Measurements from ENCODE around the gene SCO2. TPM values are rescaled to one million over a fixed set of nuclear protein-coding genes. Genes with fewer than 3 reads are reported as not detected.
A peak's percentile ranks its signal among the peaks of the same experiment; 100 is the strongest.

The SCO2 gene
- total RNA-seq, 1 experiment from 2014 or later = 2.1 TPM

DNA sequence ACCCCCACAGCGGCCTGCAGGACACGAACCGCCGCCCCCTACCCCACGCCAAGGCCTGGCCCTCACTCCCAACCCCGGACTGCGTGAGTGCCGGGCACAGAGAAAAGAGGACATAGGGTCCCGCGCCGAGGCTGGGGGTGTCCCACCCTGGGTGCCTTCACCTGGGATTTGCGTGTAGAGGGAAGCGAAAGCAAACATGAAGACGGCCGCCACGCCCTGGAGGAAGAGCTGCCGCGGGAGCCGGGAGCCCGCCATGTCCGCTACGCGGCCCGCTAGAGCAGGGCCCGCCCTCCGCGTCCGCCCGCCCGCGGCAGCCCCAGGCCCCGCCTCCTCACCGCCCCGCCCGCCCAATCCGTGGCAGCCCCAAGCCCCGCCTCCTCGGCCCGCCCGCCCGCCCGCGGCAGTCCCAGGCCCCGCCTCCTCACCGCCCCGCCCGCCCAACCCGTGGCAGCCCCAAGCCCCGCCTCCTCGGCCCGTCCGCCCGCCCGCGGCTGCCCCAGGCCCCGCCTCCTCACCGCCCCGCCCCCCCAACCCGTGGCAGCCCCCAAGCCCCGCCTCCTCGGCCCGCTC is 17.9 kb downstream of the SCO2 start, which contains the start of gene LMF2:
Gene LMF2, minus strand, starts transcription at position 282 of the 570 bp plus-strand sequence. Its CDS starts 27 bp downstream, at position 255.
- Histone ChIP-seq H3K27ac (peak within 1 kb of the TSS; percentile 94), H3K4me3 (peak within 1 kb of the TSS; percentile 99), H3K4me1 (peaks cover 9% of the 10 kb centered on the region), H3K36me3 (peaks cover 35% of the 10 kb centered on the region), H3K27me3 (no peaks in the 10 kb centered on the region), H3K9me3 (replicated peaks) (no peaks in the 10 kb centered on the region)
- DNase-seq = no peak

DNA sequence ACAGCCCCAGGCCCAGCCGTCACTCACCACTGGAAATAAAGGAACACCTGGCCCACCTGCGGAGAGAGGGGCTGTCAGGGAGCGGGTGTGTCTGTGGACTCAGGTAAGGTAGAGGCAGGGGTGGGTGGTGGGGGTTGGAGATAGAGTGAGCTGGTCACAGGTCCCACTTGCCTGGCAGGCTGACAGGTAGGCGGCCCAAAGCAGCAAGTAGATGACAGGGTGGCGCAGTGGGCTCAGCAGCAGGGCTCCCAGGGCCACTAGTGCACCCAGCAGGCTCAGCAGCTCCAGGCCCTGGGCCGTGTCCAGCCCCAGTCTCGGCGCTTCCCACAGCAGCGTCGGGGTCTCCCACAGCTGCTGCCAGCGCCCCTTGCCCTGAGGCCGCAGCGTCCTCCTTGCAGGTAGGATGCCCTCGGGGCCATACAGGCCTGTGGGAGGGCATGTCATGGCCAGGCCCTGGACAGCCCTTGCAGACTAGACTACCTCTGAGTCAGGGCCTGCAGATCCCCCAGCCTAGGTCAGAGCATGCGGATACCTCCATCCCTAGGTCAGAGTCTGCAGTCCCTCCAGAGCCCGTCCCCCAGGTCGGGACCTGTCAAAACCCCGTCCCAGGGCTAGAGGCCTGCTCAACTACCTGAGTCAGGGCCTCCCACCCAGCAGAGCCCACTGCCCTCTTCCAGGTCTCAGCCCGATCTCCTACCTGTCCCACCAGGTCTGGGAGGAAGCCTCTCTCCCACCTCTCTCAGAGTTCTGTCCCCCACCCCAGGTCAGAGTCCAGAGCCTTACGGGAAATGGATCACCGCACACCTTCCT is 18.6 kb downstream of the SCO2 start:
- peaks cover 9% of the 10 kb centered on the region for H3K4me1 ChIP-seq
- peak overlapping the region; percentile 99 for H3K4me3 ChIP-seq
- DNase-seq = peak in 1 of 2 experiments; percentile 42
- H3K36me3 ChIP-seq = peaks cover 34% of the 10 kb centered on the region
- peak overlapping the region; percentile 57 for H3K27ac ChIP-seq
- H3K9me3 ChIP-seq (replicated peaks) = no peaks in the 10 kb centered on the region
- no peaks in the 10 kb centered on the region for H3K27me3 ChIP-seq

DNA sequence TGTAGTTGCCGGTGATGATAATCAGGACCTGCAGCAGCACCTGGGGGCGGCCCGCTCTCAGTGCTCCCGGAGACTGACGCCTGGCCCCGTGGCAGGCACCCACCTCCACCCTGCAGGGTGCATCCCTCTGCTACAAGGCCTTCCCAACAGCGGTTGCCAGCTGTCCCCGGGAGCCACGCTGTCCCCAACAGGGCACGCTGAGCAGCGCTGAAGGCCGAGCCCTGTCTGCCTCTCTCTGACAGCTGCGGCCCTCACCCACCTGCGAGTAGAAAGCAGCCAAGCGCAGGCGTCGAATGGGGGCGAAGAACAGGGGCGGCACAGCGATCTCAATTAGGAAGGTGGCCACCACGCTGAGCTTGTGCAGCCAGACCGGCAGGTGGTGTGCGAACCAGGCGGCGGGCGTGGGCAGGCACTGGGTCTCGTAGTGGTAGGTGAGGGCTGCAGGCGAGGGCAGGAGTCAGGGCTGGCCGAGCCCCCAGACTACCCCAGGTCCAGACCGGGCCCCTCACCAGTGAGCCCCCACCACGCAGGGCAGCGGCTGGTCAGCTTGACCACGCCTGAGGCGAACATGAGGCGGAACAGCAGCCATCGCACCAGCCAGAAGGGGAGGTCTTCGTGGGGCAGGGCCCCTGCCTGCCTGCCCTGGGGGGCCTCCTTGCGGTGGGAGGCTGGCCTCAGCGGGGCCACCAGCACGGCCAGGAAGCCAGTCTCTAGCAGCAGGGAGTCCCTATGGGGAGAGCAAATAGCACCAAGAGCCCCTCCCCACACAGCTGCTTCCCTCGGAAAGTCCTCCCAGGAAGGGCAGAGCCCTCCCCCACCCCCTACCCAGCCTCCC is 19.4 kb downstream of the SCO2 start:
- DNase-seq = peak; percentile 56 to 62
- H3K9me3 ChIP-seq (replicated peaks) = no peaks in the 10 kb centered on the region
- H3K27me3 ChIP-seq = no peaks in the 10 kb centered on the region
- H3K4me1 ChIP-seq = peaks cover 9% of the 10 kb centered on the region
- H3K4me3 ChIP-seq = peak overlapping the region; percentile 99
- H3K27ac ChIP-seq = no peak overlapping the region
- peaks cover 34% of the 10 kb centered on the region for H3K36me3 ChIP-seq

DNA sequence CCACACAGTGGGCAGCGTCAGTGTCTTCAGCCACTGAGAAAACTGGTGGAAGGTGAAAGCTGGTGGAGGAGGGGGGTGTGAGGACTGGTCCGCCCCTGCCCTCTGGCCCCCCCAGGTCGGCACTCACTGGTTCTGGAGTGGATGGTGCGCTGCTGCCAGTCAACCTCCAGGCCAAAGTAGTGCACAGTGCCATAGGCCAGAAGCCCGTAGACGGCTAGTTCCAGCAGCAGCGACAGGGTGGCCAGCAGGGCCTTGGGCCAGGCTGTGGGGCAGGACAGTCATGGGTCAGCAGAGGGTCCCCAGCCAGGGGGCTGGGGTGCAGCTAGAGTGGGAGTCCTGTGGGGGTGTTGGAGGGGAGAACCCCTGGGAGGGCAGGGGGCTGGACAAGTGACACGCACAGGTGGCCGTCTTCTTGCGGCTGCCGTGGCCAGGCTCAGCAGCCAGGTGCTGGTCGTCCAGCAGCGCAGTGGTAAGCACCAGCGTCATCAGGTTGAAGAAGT is 20.1 kb downstream of the SCO2 start:
- Histone ChIP-seq H3K36me3 (peaks cover 31% of the 10 kb centered on the region), H3K4me3 (no peak overlapping the region)

DNA sequence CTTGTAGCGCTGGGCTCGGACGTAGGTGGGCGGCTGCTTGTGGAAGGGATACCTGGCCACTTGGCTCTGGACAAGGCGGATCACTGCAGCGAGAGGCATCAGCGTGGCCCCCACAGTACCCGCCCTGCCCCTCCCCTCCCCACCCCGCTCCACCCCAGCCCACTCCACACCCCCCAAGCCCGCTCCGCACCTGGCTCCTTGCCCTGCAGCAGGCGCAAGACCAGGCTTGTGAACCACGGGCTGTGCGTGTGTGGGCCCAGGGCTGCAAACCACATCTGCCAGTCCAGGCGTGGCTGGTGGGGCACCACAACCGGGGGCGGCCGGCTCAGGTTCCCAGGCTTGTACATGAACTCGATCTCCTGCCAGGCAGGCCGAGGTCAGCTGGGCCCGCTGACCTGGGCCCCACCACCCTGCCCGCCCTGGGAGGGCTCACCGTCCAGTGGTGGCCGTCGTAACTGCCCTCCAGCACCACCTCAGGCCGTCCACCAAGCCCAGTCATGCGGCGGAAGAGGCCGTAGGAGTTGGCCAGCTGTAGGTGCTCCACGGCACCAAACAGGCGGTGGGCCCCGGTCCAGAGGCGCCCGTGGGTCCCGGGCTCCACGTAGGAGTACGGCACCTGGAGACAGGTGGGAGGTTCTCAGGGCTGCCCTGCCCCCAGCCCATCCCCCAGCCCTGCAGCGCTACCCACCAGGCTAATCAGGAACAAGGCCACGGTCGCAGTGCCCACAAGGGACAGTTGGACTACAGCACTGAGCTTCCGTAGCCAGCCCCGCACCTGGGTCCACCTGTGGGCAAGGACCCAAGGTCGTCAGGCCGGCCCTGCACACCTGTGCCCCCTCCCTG is 20.8 kb downstream of the SCO2 start:
- H3K36me3 ChIP-seq = peaks cover 30% of the 10 kb centered on the region
- no peak overlapping the region for H3K27ac ChIP-seq
- peaks cover 9% of the 10 kb centered on the region for H3K4me1 ChIP-seq
- no peaks in the 10 kb centered on the region for H3K27me3 ChIP-seq
- DNase-seq = no peak
- H3K4me3 ChIP-seq = no peak overlapping the region
- no peaks in the 10 kb centered on the region for H3K9me3 ChIP-seq (replicated peaks)

More for the DNA sequence above, 20.1 kb downstream of the SCO2 start:
- Histone ChIP-seq H3K27ac (no peak overlapping the region), H3K9me3 (replicated peaks) (no peaks in the 10 kb centered on the region), H3K27me3 (no peaks in the 10 kb centered on the region), H3K4me1 (peaks cover 9% of the 10 kb centered on the region)
- no peak for DNase-seq

DNA sequence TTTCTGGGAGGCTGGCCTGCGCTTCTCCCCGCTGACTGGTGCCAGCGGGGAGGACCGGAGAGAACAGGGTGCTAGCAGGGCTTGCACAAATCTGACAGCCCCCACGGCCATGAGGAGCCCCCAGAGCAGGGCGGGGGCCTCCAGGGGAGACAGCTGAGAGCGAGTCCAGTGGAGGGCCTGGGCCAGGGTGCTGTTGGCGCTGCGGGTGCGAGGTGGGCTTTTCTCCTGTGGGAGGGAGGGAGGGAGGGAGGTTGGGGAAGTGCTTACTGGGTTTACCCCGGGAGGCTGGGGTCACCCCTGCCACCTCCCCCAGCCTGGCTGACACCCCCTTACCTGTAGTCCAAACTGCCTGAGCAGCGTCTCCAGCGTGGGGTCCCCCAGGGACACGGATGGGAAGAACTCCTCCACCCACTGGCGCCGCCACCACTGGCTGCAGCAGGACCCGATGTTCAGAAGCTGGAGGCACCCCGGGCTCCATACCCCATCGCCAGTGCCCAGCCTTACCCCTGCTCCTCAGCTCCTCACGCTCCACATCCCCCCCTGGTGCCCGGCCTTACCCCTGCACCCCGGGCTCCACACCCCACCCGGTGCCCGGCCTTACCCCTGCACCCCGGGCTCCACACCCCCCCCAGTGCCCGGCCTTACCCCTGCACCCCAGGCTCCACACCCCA is 21.8 kb downstream of the SCO2 start:
- peak in 1 of 2 experiments; percentile 23 for DNase-seq
- no peak overlapping the region for H3K27ac ChIP-seq
- H3K4me3 ChIP-seq = no peak overlapping the region
- peaks cover 30% of the 10 kb centered on the region for H3K36me3 ChIP-seq
- no peaks in the 10 kb centered on the region for H3K9me3 ChIP-seq (replicated peaks)
- peaks cover 9% of the 10 kb centered on the region; the same call in 1 of the 2 replicates for H3K4me1 ChIP-seq
- no peaks in the 10 kb centered on the region for H3K27me3 ChIP-seq

DNA sequence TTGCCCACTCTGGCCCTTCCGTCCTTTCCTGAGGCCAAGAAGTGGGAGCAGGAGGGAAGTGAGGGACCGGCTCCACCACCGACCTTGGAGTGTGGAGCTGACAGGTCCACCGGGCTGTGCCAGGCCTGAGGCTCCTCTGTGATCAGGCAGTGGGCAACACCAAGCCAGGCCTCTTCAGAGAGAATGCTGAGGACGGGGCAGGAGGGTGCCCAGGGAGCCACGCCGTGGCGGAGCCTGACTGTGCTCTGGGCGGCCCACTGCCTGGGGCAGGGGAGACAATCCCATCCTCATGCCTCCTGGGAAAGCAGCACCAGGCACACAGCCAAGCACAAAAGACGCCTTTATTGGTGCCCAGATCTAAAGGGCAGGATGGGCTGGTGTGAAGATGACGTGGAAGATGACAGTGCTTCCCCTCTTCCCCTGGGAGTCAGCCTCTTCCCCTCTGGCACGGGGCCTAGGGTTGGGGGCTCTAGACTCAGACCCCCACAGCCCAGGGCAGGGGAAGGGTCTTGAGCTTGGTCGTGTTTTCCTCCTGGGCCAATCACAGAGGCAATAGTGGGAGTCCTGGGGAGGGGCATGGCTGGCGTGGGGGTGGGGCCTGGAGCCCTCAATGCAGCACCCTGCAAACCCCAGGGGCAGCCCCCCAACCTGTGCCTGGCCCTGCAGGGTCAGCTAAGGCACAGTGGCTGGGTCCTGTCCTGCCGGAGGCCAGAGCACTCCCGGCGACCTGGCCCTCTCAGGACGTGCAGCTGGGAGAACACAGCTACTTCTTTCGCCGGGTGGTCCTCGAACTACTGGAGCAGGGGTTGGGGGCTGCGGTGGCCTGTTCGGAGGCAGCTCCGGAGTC is 22.5 kb downstream of the SCO2 start:
- no peaks in the 10 kb centered on the region for H3K27me3 ChIP-seq
- H3K9me3 ChIP-seq (replicated peaks) = no peaks in the 10 kb centered on the region

DNA sequence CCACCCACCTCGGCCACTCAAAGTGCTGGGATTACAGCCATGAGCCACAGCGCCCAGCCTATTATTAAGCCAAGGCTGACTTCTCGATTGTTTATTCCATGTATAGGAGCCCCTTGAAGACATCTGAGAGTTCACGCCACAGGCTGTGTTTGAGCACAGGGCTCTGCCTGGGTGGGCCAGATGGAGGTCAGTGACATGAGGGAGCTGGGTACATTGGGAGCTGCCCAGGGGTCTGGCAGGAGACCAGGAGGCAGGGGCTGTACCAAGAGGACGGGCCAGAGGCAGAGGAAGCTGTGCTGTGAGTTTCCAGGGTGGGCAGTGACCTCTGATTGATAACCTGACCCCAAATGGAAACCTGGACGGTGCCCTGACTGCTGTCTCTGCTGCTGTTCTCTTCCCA is 23.3 kb downstream of the SCO2 start:
- peaks cover 27% of the 10 kb centered on the region for H3K36me3 ChIP-seq
- H3K27ac ChIP-seq = no peak overlapping the region
- no peak for DNase-seq
- H3K4me1 ChIP-seq = peaks cover 10% of the 10 kb centered on the region; the same call in 1 of the 2 replicates
- H3K9me3 ChIP-seq (replicated peaks) = no peaks in the 10 kb centered on the region
- H3K4me3 ChIP-seq = no peak overlapping the region
- H3K27me3 ChIP-seq = no peaks in the 10 kb centered on the region

More for the DNA sequence above, 22.5 kb downstream of the SCO2 start:
- Histone ChIP-seq H3K4me1 (peaks cover 9% of the 10 kb centered on the region; the same call in 1 of the 2 replicates), H3K27ac (no peak overlapping the region), H3K36me3 (peaks cover 30% of the 10 kb centered on the region), H3K4me3 (no peak overlapping the region)
- DNase-seq = no peak

DNA sequence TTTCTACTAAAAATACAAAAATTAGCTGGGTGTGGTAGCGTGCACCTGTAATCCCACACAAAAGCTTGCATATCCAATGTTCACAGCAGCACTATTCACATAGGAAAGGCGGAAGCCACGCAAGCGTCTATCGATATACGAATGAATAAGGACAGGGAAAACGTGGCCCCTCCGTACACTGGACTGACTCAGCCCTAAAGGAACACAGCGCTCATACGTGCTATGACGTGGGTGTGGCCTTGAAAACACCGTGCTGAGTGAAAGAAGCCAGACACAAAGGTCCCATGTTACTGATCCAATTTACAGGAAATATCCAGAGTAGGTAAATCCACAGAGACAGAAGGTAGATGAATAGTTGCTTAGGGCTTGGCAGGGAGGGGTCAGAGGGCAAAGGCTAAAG is 24.9 kb downstream of the SCO2 start:
- Histone ChIP-seq H3K36me3 (peaks cover 23% of the 10 kb centered on the region), H3K4me3 (no peak overlapping the region), H3K4me1 (peaks cover 10% of the 10 kb centered on the region), H3K27me3 (no peaks in the 10 kb centered on the region), H3K27ac (no peak overlapping the region), H3K9me3 (replicated peaks) (no peaks in the 10 kb centered on the region)
- no peak for DNase-seq

DNA sequence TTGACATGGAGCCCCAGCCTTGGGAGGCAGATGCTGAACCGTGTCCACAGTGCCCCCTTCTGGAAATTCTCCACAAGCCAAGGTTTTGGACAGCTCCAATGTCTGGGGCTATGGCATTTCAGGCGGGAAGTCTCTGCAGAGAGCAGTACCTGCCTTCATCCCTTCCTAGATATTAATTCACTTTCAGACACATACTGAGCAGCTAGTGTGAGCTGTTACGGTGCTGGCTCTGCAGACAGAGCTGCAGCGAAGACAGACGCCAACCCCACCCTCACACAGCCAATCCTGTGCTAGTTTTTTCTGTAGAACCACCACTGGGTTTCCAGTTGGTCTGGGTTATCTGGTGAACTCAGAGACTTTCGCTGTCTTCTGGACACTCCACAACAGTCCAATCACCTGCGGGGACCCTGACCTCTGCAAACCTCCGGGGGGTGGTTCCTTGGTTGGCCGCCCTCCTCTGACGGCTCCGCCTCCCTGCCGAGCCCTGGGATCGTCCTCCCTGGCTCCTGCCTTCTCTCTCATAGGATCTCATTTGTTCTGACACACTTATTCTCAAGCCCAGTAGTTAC is 27.0 kb downstream of the SCO2 start:
- Histone ChIP-seq H3K36me3 (peaks cover 13% of the 10 kb centered on the region; the same call in 1 of the 2 replicates), H3K27me3 (no peaks in the 10 kb centered on the region), H3K27ac (no peak overlapping the region), H3K9me3 (replicated peaks) (no peaks in the 10 kb centered on the region), H3K4me1 (peaks cover 10% of the 10 kb centered on the region), H3K4me3 (no peak overlapping the region)
- DNase-seq = peak; percentile 84 to 94

DNA sequence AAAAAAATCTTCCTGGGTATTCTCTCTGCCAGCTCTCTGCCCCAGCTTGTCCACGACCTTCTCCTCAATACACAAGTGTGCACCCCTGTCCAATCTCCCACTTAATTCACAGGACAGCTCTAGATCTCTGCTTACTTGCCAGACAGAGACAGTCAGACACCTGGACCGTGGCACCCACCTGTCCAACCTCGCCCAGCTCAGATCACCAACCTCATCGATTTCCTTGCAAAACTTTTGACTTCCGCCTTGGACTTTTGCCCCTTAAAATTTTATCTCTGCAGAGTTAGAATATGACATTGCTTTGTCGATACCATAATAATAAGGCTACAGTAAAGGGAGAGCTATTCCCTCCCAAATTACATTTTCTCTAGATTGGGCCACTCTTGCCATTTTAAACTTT is 28.3 kb downstream of the SCO2 start:
- no peak overlapping the region for H3K4me3 ChIP-seq
- DNase-seq = no peak
- H3K36me3 ChIP-seq = peaks cover 2% of the 10 kb centered on the region; the same call in 1 of the 2 replicates
- no peaks in the 10 kb centered on the region for H3K9me3 ChIP-seq (replicated peaks)
- no peaks in the 10 kb centered on the region for H3K27me3 ChIP-seq
- peaks cover 10% of the 10 kb centered on the region for H3K4me1 ChIP-seq
- no peak overlapping the region for H3K27ac ChIP-seq

DNA sequence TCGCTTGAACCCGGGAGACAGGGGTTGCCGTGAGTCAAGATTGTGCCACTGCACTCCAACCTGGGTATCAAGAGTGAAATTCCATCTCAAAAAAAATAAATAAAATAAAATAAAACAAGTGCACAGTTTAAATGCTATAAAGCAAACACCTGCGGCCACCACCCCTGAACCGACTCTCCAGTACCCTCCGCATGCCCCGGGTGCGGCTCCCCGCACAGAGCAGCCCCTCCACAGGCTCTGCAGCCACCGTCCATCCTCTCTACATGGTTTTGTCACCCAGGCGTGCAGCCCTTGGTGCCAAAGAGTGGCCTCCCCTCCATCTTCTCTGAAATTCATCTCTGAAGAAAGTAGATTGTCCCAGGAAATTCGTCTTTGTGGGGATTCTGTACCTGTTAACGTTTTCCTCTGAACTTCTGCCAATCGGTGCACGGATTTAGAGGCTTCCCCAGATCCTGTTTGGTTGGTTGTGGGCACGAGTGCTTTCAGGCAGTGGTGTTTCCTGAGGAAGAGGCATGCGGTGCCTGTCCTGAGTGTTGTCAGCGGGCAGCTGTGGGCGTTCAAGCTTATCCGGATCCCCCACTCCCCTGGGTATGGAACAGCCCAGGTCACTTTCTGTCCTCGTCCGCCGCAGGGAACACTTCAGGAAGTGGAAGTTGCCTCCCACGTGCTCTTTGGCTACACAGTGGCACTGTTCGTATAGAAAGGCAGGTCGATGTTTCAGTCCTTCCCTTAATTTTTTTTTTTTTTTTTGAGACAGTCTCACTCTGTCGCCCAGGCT is 34.7 kb downstream of the SCO2 start:
- no peaks in the 10 kb centered on the region for H3K4me1 ChIP-seq
- H3K9me3 ChIP-seq (replicated peaks) = no peaks in the 10 kb centered on the region
- no peak overlapping the region for H3K27ac ChIP-seq
- DNase-seq = no peak
- H3K27me3 ChIP-seq = peaks cover 17% of the 10 kb centered on the region; the same call in 1 of the 2 replicates
- no peaks in the 10 kb centered on the region for H3K36me3 ChIP-seq
- no peak overlapping the region for H3K4me3 ChIP-seq
